Astrocyte (in vitro differentiated cells and primary cell): ENCODE results near the gene CMTM4. TPM values are rescaled to one million over a fixed set of nuclear protein-coding genes. Genes with fewer than 3 reads are reported as not detected.

Source experiments
- DNase-seq: peaks from one replicate; pipeline ENCODE4 v3.0.0-alpha.2; 2010; ENCODE audit warnings: low read depth
- FAIRE-seq: peaks from 2 replicates; lab custom pipeline; 2011; peaks lifted over from hg19 to GRCh38; lab: Jason Lieb, UNC
- H2AFZ ChIP-seq: 2 replicates; pipeline ENCODE4 v1.6.0; 2012; ENCODE audit warnings: low read depth, low read length, inconsistent platforms
- H3K27ac ChIP-seq: 2 replicates; pipeline ENCODE4 v1.5.1; 2011; ENCODE audit warnings: low read depth, low read length, inconsistent platforms
- H3K27me3 ChIP-seq: 2 replicates; pipeline ENCODE4 v1.6.0; 2011; ENCODE audit warnings: low read length, inconsistent platforms; ENCODE audit not compliant: insufficient read depth
- H3K36me3 ChIP-seq: 2 replicates; pipeline ENCODE4 v1.5.1; 2011; ENCODE audit warnings: low read length, inconsistent platforms; ENCODE audit not compliant: insufficient read depth
- H3K4me1 ChIP-seq: 2 replicates; pipeline ENCODE4 v1.5.1; 2011; ENCODE audit warnings: low read length, inconsistent platforms; ENCODE audit not compliant: insufficient read depth
- H3K4me2 ChIP-seq: 2 replicates; pipeline ENCODE4 v1.6.0; 2012; ENCODE audit warnings: low read length, inconsistent platforms
- H3K4me3 ChIP-seq: 2 replicates; pipeline ENCODE4 v1.5.1; 2011; ENCODE audit warnings: low read depth, mild to moderate bottlenecking, low read length, inconsistent platforms; ENCODE audit not compliant: insufficient read depth
- H3K79me2 ChIP-seq: 2 replicates; pipeline ENCODE4 v1.6.0; 2012; ENCODE audit warnings: mild to moderate bottlenecking, low read length, inconsistent platforms; ENCODE audit not compliant: insufficient read depth
- H3K9ac ChIP-seq: 2 replicates; pipeline ENCODE4 v1.6.0; 2012; ENCODE audit warnings: mild to moderate bottlenecking, low read length, inconsistent platforms
- H3K9me3 ChIP-seq: 2 replicates; pipeline ENCODE4 v1.5.1; 2012; ENCODE audit warnings: low read depth, mild to moderate bottlenecking, low read length, inconsistent platforms; ENCODE audit not compliant: insufficient read depth
- H4K20me1 ChIP-seq: 2 replicates; pipeline ENCODE4 v1.6.0; 2012; ENCODE audit warnings: low read length, inconsistent platforms; ENCODE audit not compliant: insufficient read depth
- H3K27ac Mint-ChIP-seq: one replicate; pipeline ENCODE4 v1.8.0; 2021; ENCODE audit warnings: mild to moderate bottlenecking, mixed read lengths; ENCODE audit not compliant: unreplicated experiment
- H3K27me3 Mint-ChIP-seq: one replicate; pipeline ENCODE4 v1.8.0; 2021; ENCODE audit warnings: low read depth, mixed read lengths; ENCODE audit not compliant: unreplicated experiment
- H3K36me3 Mint-ChIP-seq: one replicate; pipeline ENCODE4 v1.8.0; 2021; ENCODE audit warnings: low read depth, mixed read lengths; ENCODE audit not compliant: unreplicated experiment
- H3K4me1 Mint-ChIP-seq: one replicate; pipeline ENCODE4 v1.8.0; 2021; ENCODE audit warnings: low read depth, mixed read lengths; ENCODE audit not compliant: unreplicated experiment
- H3K4me3 Mint-ChIP-seq: one replicate; pipeline ENCODE4 v1.8.0; 2021; ENCODE audit warnings: mild to moderate bottlenecking, moderate library complexity, mixed read lengths; ENCODE audit not compliant: unreplicated experiment
- H3K9me3 Mint-ChIP-seq: one replicate; pipeline ENCODE4 v1.8.0; 2021; ENCODE audit warnings: mild to moderate bottlenecking, mixed read lengths; ENCODE audit not compliant: unreplicated experiment
- CTCF ChIP-seq: IDR thresholded peaks from 2 replicates; pipeline ENCODE4 v1.5.1; 2011; ENCODE audit warnings: low read depth, mild to moderate bottlenecking, inconsistent platforms, low read length, moderate library complexity; ENCODE audit not compliant: insufficient read depth
- EZH2 ChIP-seq: IDR thresholded peaks from 2 replicates; pipeline ENCODE4 v1.6.1; 2012; ENCODE audit warnings: mild to moderate bottlenecking, low read length, inconsistent platforms; ENCODE audit not compliant: insufficient read depth
- total RNA-seq: library from RNA; stranded (reverse); gene quantifications from 2 replicates; pipeline ENCODE4 v1.2.1, GENCODE V29; 2021

The CMTM4 gene
- total RNA-seq, 1 donor from 2014 or later: 20.9 TPM

- H3K9ac ChIP-seq: peak overlapping the region; percentile 35
- DNase-seq: peak; percentile 88
Measured at GRCh38 chr16:66660422-66661209, 35.9 kb downstream of the CMTM4 start.

GRCh38 chr16:66658860-66659190 is 37.7 kb downstream of the CMTM4 start:
- Histone ChIP-seq H3K36me3 (no peaks in the 10 kb centered on the region), H2AFZ (no peak overlapping the region), H3K4me2 (no peak overlapping the region), H3K79me2 (no peaks in the 10 kb centered on the region), H3K4me1 (peaks cover 23% of the 10 kb centered on the region), H4K20me1 (peaks cover 4% of the 10 kb centered on the region), H3K9ac (no peak overlapping the region), H3K27me3 (no peaks in the 10 kb centered on the region), H3K27ac (no peak overlapping the region), H3K9me3 (no peaks in the 10 kb centered on the region), H3K4me3 (no peak overlapping the region)
- H3K27me3 Mint-ChIP-seq: no peaks in the 10 kb centered on the region
- TF ChIP-seq EZH2 (no peak), CTCF (no peak)
- no peak overlapping the region for H3K27ac Mint-ChIP-seq
- no peaks in the 10 kb centered on the region for H3K9me3 Mint-ChIP-seq
- DNase-seq (no peak), FAIRE-seq (no peak)
- H3K36me3 Mint-ChIP-seq: no peaks in the 10 kb centered on the region
- H3K4me1 Mint-ChIP-seq: peaks cover 16% of the 10 kb centered on the region
- no peak overlapping the region for H3K4me3 Mint-ChIP-seq

More at GRCh38 chr16:66660422-66661209, 35.9 kb downstream of the CMTM4 start:
- FAIRE-seq: peak; percentile 49
- H3K27me3 ChIP-seq: no peaks in the 10 kb centered on the region
- Mint-ChIP-seq H3K36me3 (no peaks in the 10 kb centered on the region), H3K9me3 (no peaks in the 10 kb centered on the region), H3K4me3 (peak overlapping the region; percentile 69), H3K4me1 (peaks cover 16% of the 10 kb centered on the region), H3K27ac (peak overlapping the region; percentile 96), H3K27me3 (no peaks in the 10 kb centered on the region)
- H3K27ac ChIP-seq: peak overlapping the region; percentile 39
- peaks cover 23% of the 10 kb centered on the region for H3K4me1 ChIP-seq
- peak; percentile 11 for TF ChIP-seq CTCF
- TF ChIP-seq EZH2: no peak
- peaks cover 4% of the 10 kb centered on the region for H4K20me1 ChIP-seq
- no peaks in the 10 kb centered on the region for H3K79me2 ChIP-seq
- H3K9me3 ChIP-seq: no peaks in the 10 kb centered on the region
- H3K36me3 ChIP-seq: no peaks in the 10 kb centered on the region
- H3K4me3 ChIP-seq: no peak overlapping the region
- no peak overlapping the region for H2AFZ ChIP-seq
- peak overlapping the region; percentile 33 for H3K4me2 ChIP-seq
